Loucy (cell line): ENCODE results near the gene PRKD2.

Experiments
- H2AFZ ChIP-seq: fragments of 200-600 bp; sonication (generic); 2 replicates; pipeline ENCODE4 v1.6.0; 2016; ENCODE audit warnings: antibody characterized with exemption, mild to moderate bottlenecking, low read length, moderate library complexity
- H3F3A ChIP-seq: fragments of 200-600 bp; 2 replicates; pipeline ENCODE4 v1.6.0; 2016; ENCODE audit warnings: antibody characterized with exemption, low read depth, mild to moderate bottlenecking
- H3K27me3 ChIP-seq: fragments of 200-600 bp; sonication (generic); 2 replicates; pipeline ENCODE4 v1.6.1; 2014; ENCODE audit warnings: low read length, mild to moderate bottlenecking; ENCODE audit not compliant: insufficient read depth, poor library complexity, severe bottlenecking
- H3K36me3 ChIP-seq: fragments of 200-600 bp; sonication (generic); 2 replicates; pipeline ENCODE4 v1.6.1; 2016; ENCODE audit warnings: low read length; ENCODE audit not compliant: insufficient read depth
- H3K4me1 ChIP-seq: fragments of 200-600 bp; sonication (generic); 2 replicates; pipeline ENCODE4 v1.5.1; 2014; ENCODE audit warnings: low read length, mild to moderate bottlenecking; ENCODE audit not compliant: insufficient read depth, poor library complexity, severe bottlenecking
- H3K4me2 ChIP-seq: fragments of 200-600 bp; sonication (generic); 2 replicates; pipeline ENCODE4 v1.6.0; 2014; ENCODE audit warnings: antibody characterized with exemption, low read length, low read depth, mild to moderate bottlenecking; ENCODE audit not compliant: poor library complexity, severe bottlenecking
- H3K4me3 ChIP-seq: fragments of 200-600 bp; sonication (generic); 2 replicates; pipeline ENCODE4 v1.5.1; 2014; ENCODE audit warnings: low read length, mild to moderate bottlenecking, mixed read lengths; ENCODE audit not compliant: poor library complexity, severe bottlenecking
- H3K79me2 ChIP-seq: fragments of 200-600 bp; sonication (generic); 2 replicates; pipeline ENCODE4 v1.6.1; 2014; ENCODE audit warnings: low read length; ENCODE audit not compliant: insufficient read depth
- H3K9ac ChIP-seq: fragments of 200-600 bp; sonication (generic); 2 replicates; pipeline ENCODE4 v1.6.0; 2014; ENCODE audit warnings: mild to moderate bottlenecking, low read depth, low read length, moderate library complexity; ENCODE audit not compliant: poor library complexity, severe bottlenecking
- H3K9me2 ChIP-seq: fragments of 200-600 bp; sonication (generic); replicated peaks from 2 replicates; pipeline ENCODE4 v1.6.1; 2016; ENCODE audit warnings: low read depth, low read length, mixed read lengths
- H3K9me3 ChIP-seq: fragments of 200-600 bp; sonication (generic); 2 replicates; pipeline ENCODE4 v1.6.1; 2014; ENCODE audit warnings: mild to moderate bottlenecking, antibody characterized with exemption, low read length, low read depth; ENCODE audit not compliant: insufficient read depth
- H4K20me1 ChIP-seq: fragments of 200-600 bp; sonication (generic); 2 replicates; pipeline ENCODE4 v1.6.0; 2014; ENCODE audit warnings: antibody characterized with exemption, low read length, mild to moderate bottlenecking; ENCODE audit not compliant: insufficient read depth, poor library complexity, severe bottlenecking
- CTCF ChIP-seq: fragments of 200-600 bp; sonication (generic); conservative IDR thresholded peaks from 2 replicates; pipeline ENCODE4 v1.5.1; 2014; ENCODE audit warnings: mild to moderate bottlenecking, antibody characterized with exemption, low read length
- EZH2phosphoT487 ChIP-seq: fragments of 200-600 bp; IDR thresholded peaks from 2 replicates; pipeline ENCODE4 v1.6.1; 2018; ENCODE audit warnings: antibody characterized with exemption, mild to moderate bottlenecking, moderate library complexity, borderline replicate concordance

The PRKD2 gene

GRCh38 chr19:46728208-46728607, 11.3 kb upstream of the PRKD2 start:
- peaks cover 16% of the 10 kb centered on the region for H4K20me1 ChIP-seq
- H3K36me3 ChIP-seq, result peaks cover 95% of the 10 kb centered on the region; the same call in 1 of the 2 replicates
- no peak overlapping the region for H3K4me3 ChIP-seq
- peaks cover 11% of the 10 kb centered on the region; the same call in 1 of the 2 replicates for H3K79me2 ChIP-seq
- H3K9me2 ChIP-seq, result no peaks in the 10 kb centered on the region
- H3K27me3 ChIP-seq, result no peaks in the 10 kb centered on the region
- no peaks in the 10 kb centered on the region for H3F3A ChIP-seq
- TF ChIP-seq EZH2phosphoT487, result no peak
- TF ChIP-seq CTCF, result no peak
- peaks cover 6% of the 10 kb centered on the region for H3K4me1 ChIP-seq
- no peak overlapping the region for H2AFZ ChIP-seq
- H3K9me3 ChIP-seq, result no peaks in the 10 kb centered on the region
- H3K4me2 ChIP-seq, result no peak overlapping the region
- H3K9ac ChIP-seq, result no peak overlapping the region

DNA sequence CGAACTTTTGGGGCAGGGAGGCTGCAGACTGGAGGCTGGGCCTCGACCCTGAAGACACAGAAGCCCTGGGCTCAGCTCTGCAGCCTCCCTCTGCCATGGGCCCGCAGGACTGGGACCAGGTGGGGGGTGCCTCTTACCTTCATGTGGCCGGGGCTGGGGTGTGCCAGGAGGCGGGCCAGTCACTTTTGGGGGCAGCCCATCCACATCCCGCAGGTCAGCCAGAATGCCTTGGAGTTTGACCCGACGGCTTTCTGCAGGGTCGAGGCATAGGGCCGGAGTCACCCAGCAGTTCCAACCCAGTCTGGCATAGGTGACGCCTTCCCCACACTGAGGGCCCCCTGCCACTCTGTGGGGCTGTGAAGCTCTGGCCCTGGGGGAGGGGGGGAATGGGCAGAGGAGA, 10.8 kb upstream of the PRKD2 start:
- Histone ChIP-seq H4K20me1 (peaks cover 16% of the 10 kb centered on the region), H3K9me2 (no peaks in the 10 kb centered on the region), H3K27me3 (no peaks in the 10 kb centered on the region), H2AFZ (no peak overlapping the region), H3F3A (no peaks in the 10 kb centered on the region), H3K9ac (no peak overlapping the region), H3K4me1 (peaks cover 11% of the 10 kb centered on the region), H3K79me2 (peaks cover 10% of the 10 kb centered on the region; the same call in 1 of the 2 replicates), H3K36me3 (peaks cover 95% of the 10 kb centered on the region; the same call in 1 of the 2 replicates), H3K9me3 (no peaks in the 10 kb centered on the region), H3K4me2 (no peak overlapping the region), H3K4me3 (no peak overlapping the region)
- no peak for TF ChIP-seq EZH2phosphoT487
- TF ChIP-seq CTCF, result no peak

DNA sequence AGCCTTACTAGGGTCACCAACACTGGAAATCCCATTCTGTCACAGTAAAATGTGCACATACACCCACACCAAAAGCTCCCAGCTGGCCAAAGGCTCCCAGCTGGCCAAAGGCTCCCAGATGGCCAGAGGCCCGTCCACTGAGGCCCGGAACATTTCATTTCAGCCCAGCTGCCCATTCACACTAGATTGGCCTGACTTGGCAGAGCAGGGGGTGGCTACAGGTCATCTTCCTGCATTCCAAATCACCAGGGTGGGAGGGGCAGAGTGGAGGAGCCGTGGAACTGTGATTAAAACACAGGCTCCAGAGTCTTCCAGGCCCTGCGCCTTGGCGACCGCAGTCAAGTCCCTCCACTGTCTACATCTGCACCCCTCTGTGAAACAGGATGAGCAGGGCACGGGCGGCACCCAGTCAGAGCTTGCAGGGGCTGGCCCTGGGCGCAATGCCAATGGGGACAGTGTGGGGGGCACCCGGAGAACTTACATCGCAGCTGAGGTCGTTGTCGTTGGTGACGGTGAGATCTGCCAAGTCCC, 10.1 kb upstream of the PRKD2 start:
- no peaks in the 10 kb centered on the region for H3K9me3 ChIP-seq
- no peak overlapping the region for H3K4me2 ChIP-seq
- H3K79me2 ChIP-seq, result peaks cover 10% of the 10 kb centered on the region; the same call in 1 of the 2 replicates
- H2AFZ ChIP-seq, result no peak overlapping the region
- H3K27me3 ChIP-seq, result no peaks in the 10 kb centered on the region
- H3K4me3 ChIP-seq, result no peak overlapping the region
- no peaks in the 10 kb centered on the region for H3F3A ChIP-seq
- H3K9me2 ChIP-seq, result no peaks in the 10 kb centered on the region
- H3K4me1 ChIP-seq, result peaks cover 18% of the 10 kb centered on the region
- no peak overlapping the region for H3K9ac ChIP-seq
- H4K20me1 ChIP-seq, result peaks cover 16% of the 10 kb centered on the region
- H3K36me3 ChIP-seq, result peaks cover 95% of the 10 kb centered on the region; the same call in 1 of the 2 replicates
- TF ChIP-seq EZH2phosphoT487, result no peak
- TF ChIP-seq CTCF, result no peak
